ENCODE results near the gene MRPL19. TPM values are rescaled to one million over a fixed set of nuclear protein-coding genes. Genes with fewer than 3 reads are reported as not detected.

Gene MRPL19
- total and polyA plus RNA-seq, 2 donors (not counting 3 experiments of a cell fraction or from before 2014, with no cell fraction given): 13.0 to 52.3 TPM

DNA sequence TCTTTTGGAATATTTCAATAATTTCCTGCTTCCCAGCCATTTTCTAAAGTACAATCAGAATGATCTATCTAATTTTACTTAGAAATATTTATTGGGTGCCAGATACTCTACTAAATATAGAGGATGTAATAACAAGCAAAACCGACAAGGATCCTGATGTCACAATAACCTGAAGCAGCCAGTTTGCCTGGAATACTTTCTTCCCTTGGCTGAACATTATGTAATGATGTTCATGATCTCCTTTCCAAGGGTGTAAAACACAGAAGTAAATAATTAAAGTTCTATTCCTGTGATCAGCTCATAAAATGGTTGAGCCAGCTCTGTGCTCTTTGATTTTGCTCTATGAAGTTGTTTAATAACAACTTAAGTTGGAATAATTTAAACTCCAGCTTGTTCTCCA, 2.6 kb upstream of the MRPL19 start:
- no peak for DNase-seq (ENCODE audit: low read depth, low spot score)
- Histone ChIP-seq H3K27me3 (ENCODE audit: control insufficient read depth in 2 of 2, insufficient read depth in 2 of 2, low read length in 2 of 2) (peaks cover under 1 to 1% of the 10 kb centered on the region in 2 experiments), H3K4me2 (ENCODE audit: insufficient read depth, low read length) (no peak overlapping the region), H4K20me1 (replicated peaks; ENCODE audit: control insufficient read depth, extremely low read depth, insufficient read depth, low read length) (no peaks in the 10 kb centered on the region), H3K9me3 (replicated peaks; ENCODE audit: control insufficient read depth, insufficient read depth, low read length) (no peaks in the 10 kb centered on the region), H2AFZ (ENCODE audit: low read depth, low read length) (no peak overlapping the region), H3K79me2 (ENCODE audit: control insufficient read depth, insufficient read depth, low read length) (peaks cover 13% of the 10 kb centered on the region), H3K9me1 (replicated peaks; ENCODE audit: control insufficient read depth, extremely low read depth, insufficient read depth, low read length) (no peaks in the 10 kb centered on the region), H3K9ac (replicated peaks; ENCODE audit: extremely low read depth, insufficient read depth, low read length) (no peak overlapping the region), H3K4me3 (replicated peaks in 1 of 3; ENCODE audit: insufficient read depth in 1 of 3, low read depth in 1 of 3, low read length in 3 of 3) (no peak overlapping the region), H3K4me1 (ENCODE audit: control insufficient read depth, extremely low read depth, insufficient read depth, low read length) (peaks cover 23% of the 10 kb centered on the region), H3K27ac (ENCODE audit: insufficient read depth, low read depth, low read length) (no peak overlapping the region), H3K36me3 (ENCODE audit: control insufficient read depth in 2 of 2, extremely low read depth in 1 of 2, insufficient read depth in 2 of 2, low read length in 2 of 2) (peaks cover 0 to 4% of the 10 kb centered on the region in 2 experiments)
- POLR2A ChIA-PET: no interaction called here
- dilution Hi-C loops (cut with MboI; ENCODE audit: extremely low pct_ligation_motif_present, low sequenced_read_pairs): no loop called here
- intact Hi-C loops (cut with micrococcal nuclease): no loop called here
- BruUV-seq (replicated peaks): no TSS peak
- TF ChIP-seq MYC (IDR thresholded peaks at IDR 0.05; ENCODE audit: low read depth, low read length) (no peak), POLR2AphosphoS5 (IDR thresholded peaks at IDR 0.05; ENCODE audit: insufficient read depth, low read depth, low read length) (no peak), GATA2 (IDR thresholded peaks at IDR 0.05; ENCODE audit: insufficient read depth, insufficient read length, low read depth, low read length) (no peak)
- CTCF ChIA-PET: interaction anchor here (1.6 kb wide), 1 partner anchor 33 kb away, joined by 3 read pairs; no protein-coding TSS in a partner anchor
- FAIRE-seq: no peak

DNA sequence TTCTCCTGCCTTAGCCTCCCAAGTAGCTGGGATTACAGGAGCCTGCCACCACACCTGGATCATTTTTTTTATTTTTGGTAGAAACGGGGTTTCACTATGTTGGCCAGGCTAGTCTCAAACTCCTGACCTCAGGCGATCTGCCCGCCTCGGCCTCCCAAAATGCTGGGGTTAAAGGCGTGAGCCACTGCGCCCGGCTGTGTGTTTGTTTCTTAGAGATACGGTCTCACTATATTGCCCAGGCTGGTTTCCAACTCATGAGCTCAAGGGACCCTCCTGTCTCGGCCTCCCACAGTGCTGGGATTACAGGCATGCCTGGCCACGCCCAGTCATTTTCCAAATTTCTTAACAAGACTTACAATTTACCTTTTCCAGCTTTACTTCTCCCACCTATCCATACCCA, 940 bp upstream of the MRPL19 start:
- no peak overlapping the region for H3K27ac ChIP-seq (ENCODE audit: insufficient read depth, low read depth, low read length)
- H3K79me2 ChIP-seq (ENCODE audit: control insufficient read depth, insufficient read depth, low read length): peaks cover 18% of the 10 kb centered on the region
- intact Hi-C loops (cut with micrococcal nuclease) (loop anchor here (1.0 kb wide), 1 partner anchor 65 kb away; the partner anchor contains the start of gene GCFC2), dilution Hi-C loops (cut with MboI; ENCODE audit: extremely low pct_ligation_motif_present, low sequenced_read_pairs) (no loop called here)
- no peak overlapping the region for H3K9ac ChIP-seq (replicated peaks; ENCODE audit: extremely low read depth, insufficient read depth, low read length)
- peaks cover 17% of the 10 kb centered on the region for H3K4me1 ChIP-seq (ENCODE audit: control insufficient read depth, extremely low read depth, insufficient read depth, low read length)
- FAIRE-seq (no peak), DNase-seq (ENCODE audit: low read depth, low spot score) (no peak)
- TF ChIP-seq GATA2 (IDR thresholded peaks at IDR 0.05; ENCODE audit: insufficient read depth, insufficient read length, low read depth, low read length) (no peak), MYC (IDR thresholded peaks at IDR 0.05; ENCODE audit: low read depth, low read length) (no peak), JUN (IDR thresholded peaks at IDR 0.05; ENCODE audit: borderline replicate concordance, insufficient read depth, insufficient read length, low read depth) (no peak), POLR2A (IDR thresholded peaks at IDR 0.05; ENCODE audit: low read depth, low read length) (no peak), EZH2 (IDR thresholded peaks at IDR 0.05; ENCODE audit: borderline replicate concordance, low read depth, low read length, severe bottlenecking) (no peak), POLR2AphosphoS5 (IDR thresholded peaks at IDR 0.05; ENCODE audit: insufficient read depth, low read depth, low read length) (no peak), FOS (IDR thresholded peaks at IDR 0.05; ENCODE audit: borderline replicate concordance, insufficient read depth, low read length) (no peak)
- TF ChIP-seq, protein P1, sequence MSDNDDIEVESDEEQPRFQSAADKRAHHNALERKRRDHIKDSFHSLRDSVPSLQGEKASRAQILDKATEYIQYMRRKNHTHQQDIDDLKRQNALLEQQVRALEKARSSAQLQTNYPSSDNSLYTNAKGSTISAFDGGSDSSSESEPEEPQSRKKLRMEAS (IDR thresholded peaks at IDR 0.05; ENCODE audit: insufficient read depth, insufficient read length): no peak
- TF ChIP-seq, protein P2, sequence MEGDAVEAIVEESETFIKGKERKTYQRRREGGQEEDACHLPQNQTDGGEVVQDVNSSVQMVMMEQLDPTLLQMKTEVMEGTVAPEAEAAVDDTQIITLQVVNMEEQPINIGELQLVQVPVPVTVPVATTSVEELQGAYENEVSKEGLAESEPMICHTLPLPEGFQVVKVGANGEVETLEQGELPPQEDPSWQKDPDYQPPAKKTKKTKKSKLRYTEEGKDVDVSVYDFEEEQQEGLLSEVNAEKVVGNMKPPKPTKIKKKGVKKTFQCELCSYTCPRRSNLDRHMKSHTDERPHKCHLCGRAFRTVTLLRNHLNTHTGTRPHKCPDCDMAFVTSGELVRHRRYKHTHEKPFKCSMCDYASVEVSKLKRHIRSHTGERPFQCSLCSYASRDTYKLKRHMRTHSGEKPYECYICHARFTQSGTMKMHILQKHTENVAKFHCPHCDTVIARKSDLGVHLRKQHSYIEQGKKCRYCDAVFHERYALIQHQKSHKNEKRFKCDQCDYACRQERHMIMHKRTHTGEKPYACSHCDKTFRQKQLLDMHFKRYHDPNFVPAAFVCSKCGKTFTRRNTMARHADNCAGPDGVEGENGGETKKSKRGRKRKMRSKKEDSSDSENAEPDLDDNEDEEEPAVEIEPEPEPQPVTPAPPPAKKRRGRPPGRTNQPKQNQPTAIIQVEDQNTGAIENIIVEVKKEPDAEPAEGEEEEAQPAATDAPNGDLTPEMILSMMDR (IDR thresholded peaks at IDR 0.05; ENCODE audit: extremely low read depth in 1 of 2, insufficient read depth in 1 of 2, low read depth in 1 of 2, low read length in 2 of 2): no peak
- H3K9me1 ChIP-seq (replicated peaks; ENCODE audit: control insufficient read depth, extremely low read depth, insufficient read depth, low read length): peaks cover 4% of the 10 kb centered on the region
- no TSS peak for BruUV-seq (replicated peaks)
- H3K9me3 ChIP-seq (replicated peaks; ENCODE audit: control insufficient read depth, insufficient read depth, low read length): no peaks in the 10 kb centered on the region
- no peak overlapping the region for H3K4me3 ChIP-seq (replicated peaks in 1 of 3; ENCODE audit: insufficient read depth in 1 of 3, low read depth in 1 of 3, low read length in 3 of 3)
- H4K20me1 ChIP-seq (replicated peaks; ENCODE audit: control insufficient read depth, extremely low read depth, insufficient read depth, low read length): no peaks in the 10 kb centered on the region
- no peak overlapping the region for H3K4me2 ChIP-seq (ENCODE audit: insufficient read depth, low read length)
- H3K36me3 ChIP-seq (ENCODE audit: control insufficient read depth in 2 of 2, extremely low read depth in 1 of 2, insufficient read depth in 2 of 2, low read length in 2 of 2): peaks cover 2 to 8% of the 10 kb centered on the region in 2 experiments
- peak overlapping the region; percentile 97 for H2AFZ ChIP-seq (ENCODE audit: low read depth, low read length)
- no peaks in the 10 kb centered on the region for H3K27me3 ChIP-seq (ENCODE audit: control insufficient read depth in 2 of 2, insufficient read depth in 2 of 2, low read length in 2 of 2)
- ChIA-PET POLR2A (no interaction called here), CTCF (interaction anchor here (1.3 kb wide), 1 partner anchor 8 kb away, joined by 4 read pairs; no protein-coding TSS in a partner anchor)

Data from endothelial cell of umbilical vein (primary cell).